Medulla oblongata (tissue), 1 donor: Measurements from ENCODE around the gene NPIPB8.
"Not testable (repeated sequence)": the region's sequence is repeated elsewhere in the genome, so short reads cannot be mapped to it uniquely, and the experiment has no call there.

Experiments used
- DNase-seq: peaks from one replicate; pipeline ENCODE4 v3.0.0-alpha.2; 2015; ENCODE audit errors: extremely low spot score

NPIPB8 gene

GRCh38 chr16:28636093-28636823, 1.6 kb upstream of the NPIPB8 start:
- not testable (repeated sequence) for DNase-seq

- not testable (repeated sequence) for DNase-seq
These were observed 494 bp downstream of the NPIPB8 start for GRCh38 chr16:28638359-28638758.

- DNase-seq = not testable (repeated sequence)
These were observed 2.1 kb downstream of the NPIPB8 start for GRCh38 chr16:28639959-28640358.

- DNase-seq = not testable (repeated sequence)
These were observed 28.4 kb downstream of the NPIPB8 start for GRCh38 chr16:28666264-28666663.

- DNase-seq = not testable (repeated sequence)
These were observed 29.6 kb downstream of the NPIPB8 start for GRCh38 chr16:28667480-28667879.

- not testable (repeated sequence) for DNase-seq
These were observed 30.3 kb downstream of the NPIPB8 start for GRCh38 chr16:28668199-28668598.

- DNase-seq = not testable (repeated sequence)
These were observed 50.6 kb downstream of the NPIPB8 start for GRCh38 chr16:28688327-28688952.

GRCh38 chr16:28689425-28689824, 51.6 kb downstream of the NPIPB8 start:
- DNase-seq = not testable (repeated sequence)

GRCh38 chr16:28691722-28692121, 53.9 kb downstream of the NPIPB8 start:
- DNase-seq = not testable (repeated sequence)

GRCh38 chr16:28693257-28693950, 55.5 kb downstream of the NPIPB8 start:
- not testable (repeated sequence) for DNase-seq

GRCh38 chr16:28699792-28700191, 61.9 kb downstream of the NPIPB8 start:
- not testable (repeated sequence) for DNase-seq

GRCh38 chr16:28700349-28700748, 62.5 kb downstream of the NPIPB8 start:
- not testable (repeated sequence) for DNase-seq

GRCh38 chr16:28701384-28701783, 63.5 kb downstream of the NPIPB8 start:
- DNase-seq = not testable (repeated sequence)

- not testable (repeated sequence) for DNase-seq
These were observed 66.4 kb downstream of the NPIPB8 start for GRCh38 chr16:28704246-28704645.
